PC-3 (cell line): ENCODE results near the gene MATCAP1. TPM values are rescaled to one million over a fixed set of nuclear protein-coding genes. Genes with fewer than 3 reads are reported as not detected.

Source experiments
- ATAC-seq: fragments of 200-7000 bp; cut with Tn5 transposase; 2 replicates; pipeline ENCODE4 v1.9.1; 2020; ENCODE audit warnings: mild to moderate bottlenecking, moderate library complexity
- BruUV-seq: library from RNA; stranded (reverse); fragments of 400-500 nt; replicated peaks from 2 replicates; lab custom pipeline; 2021; lab: Mats Ljungman, UMichigan
- CTCF ChIA-PET: fragments of 300-600 bp; sonication (Branson Sonifier 250); formaldehyde crosslinking; loops from one replicate; lab custom pipeline; 2022; ENCODE audit warnings: antibody characterized with exemption; lab: Charles Lee
- POLR2A ChIA-PET: fragments of 300-600 bp; sonication (Branson Sonifier 250); formaldehyde crosslinking; loops from one replicate; lab custom pipeline; 2022; ENCODE audit warnings: antibody characterized with exemption; ENCODE audit not compliant: unreplicated experiment; lab: Charles Lee
- DNase-seq: peaks from one replicate; pipeline ENCODE4 v3.0.0-alpha.2; 2015
- H2AFZ ChIP-seq: fragments of 300-600 bp; sonication (generic); 2 replicates; pipeline ENCODE4 v1.6.0; 2016; ENCODE audit warnings: antibody characterized with exemption, low read length
- H3F3A ChIP-seq: fragments of 300-600 bp; sonication (generic); one replicate; pipeline ENCODE4 v1.6.0; 2017; ENCODE audit warnings: antibody characterized with exemption, low read length, control low read depth, mild to moderate bottlenecking; ENCODE audit not compliant: unreplicated experiment
- H3K27ac ChIP-seq: fragments of 300-600 bp; sonication (generic); 2 replicates; pipeline ENCODE4 v1.5.1; 2016; ENCODE audit warnings: mild to moderate bottlenecking, low read length
- H3K27me3 ChIP-seq: fragments of 300-600 bp; sonication (generic); 2 replicates; pipeline ENCODE4 v1.6.1; 2016; ENCODE audit warnings: low read length, mixed read lengths
- H3K36me3 ChIP-seq: fragments of 300-600 bp; sonication (generic); 2 replicates; pipeline ENCODE4 v1.6.1; 2016; ENCODE audit warnings: low read depth, mixed run types, low read length, mixed read lengths
- H3K4me1 ChIP-seq: fragments of 300-600 bp; sonication (generic); 2 replicates; pipeline ENCODE4 v1.5.1; 2016; ENCODE audit warnings: low read length; ENCODE audit not compliant: insufficient read depth
- H3K4me2 ChIP-seq: fragments of 300-600 bp; sonication (generic); 2 replicates; pipeline ENCODE4 v1.6.0; 2016; ENCODE audit warnings: low read length
- H3K4me3 ChIP-seq: fragments of 300-600 bp; sonication (generic); 2 replicates; pipeline ENCODE4 v1.5.1; 2016; ENCODE audit warnings: mild to moderate bottlenecking, low read length, mixed read lengths
- H3K79me2 ChIP-seq: fragments of 300-600 bp; sonication (generic); 2 replicates; pipeline ENCODE4 v1.6.1; 2017; ENCODE audit warnings: low read length, mixed read lengths
- H3K9ac ChIP-seq: fragments of 300-600 bp; sonication (generic); 2 replicates; pipeline ENCODE4 v1.6.0; 2016; ENCODE audit warnings: mild to moderate bottlenecking, low read length
- H3K9me2 ChIP-seq: fragments of 300-600 bp; sonication (generic); replicated peaks from 2 replicates; pipeline ENCODE4 v1.6.1; 2016; ENCODE audit warnings: mixed run types, low read length, mixed read lengths
- H3K9me3 ChIP-seq: fragments of 300-600 bp; sonication (generic); 2 replicates; pipeline ENCODE4 v1.6.1; 2016; ENCODE audit warnings: low read length, mixed read lengths
- H4K20me1 ChIP-seq: fragments of 300-600 bp; sonication (generic); 2 replicates; pipeline ENCODE4 v1.6.1; 2016; ENCODE audit warnings: low read length, mixed read lengths
- CTCF ChIP-seq: fragments of 300-600 bp; sonication (generic); conservative IDR thresholded peaks from 2 replicates; pipeline ENCODE4 v1.5.1; 2017; ENCODE audit warnings: antibody characterized with exemption, low read depth, mild to moderate bottlenecking, low read length
- EZH2 ChIP-seq: fragments of 300-600 bp; sonication (generic); IDR thresholded peaks from one replicate; pipeline ENCODE4 v1.6.1; 2017; ENCODE audit warnings: antibody characterized with exemption, mild to moderate bottlenecking, low read length; ENCODE audit not compliant: unreplicated experiment
- EZH2phosphoT487 ChIP-seq: fragments of 300-600 bp; sonication (generic); IDR thresholded peaks from 2 replicates; pipeline ENCODE4 v1.6.1; 2018; ENCODE audit warnings: mild to moderate bottlenecking, antibody characterized with exemption, low read length, borderline replicate concordance
- intact Hi-C: fragments of 100-400 bp; cut with micrococcal nuclease; formaldehyde crosslinking; loops from 2 replicates; pipeline ENCODE4 v1.9.0; 2023
- total RNA-seq: library from RNA; depleted of rRNA; stranded (reverse); fragments of >200 nt; gene quantifications from 2 replicates; pipeline ENCODE4 v1.2.3, GENCODE V29; 2014

MATCAP1 gene
- total RNA-seq, 1 experiment from 2014 or later, result 29.6 TPM

GRCh38 chr16:67166110-67166547 is 17.6 kb downstream of the MATCAP1 start:
- H4K20me1 ChIP-seq, result no peaks in the 10 kb centered on the region
- H3K9me2 ChIP-seq, result no peaks in the 10 kb centered on the region
- no peaks in the 10 kb centered on the region for H3K36me3 ChIP-seq
- TF ChIP-seq EZH2phosphoT487 (no peak), EZH2 (no peak), CTCF (no peak)
- no peaks in the 10 kb centered on the region for H3F3A ChIP-seq
- H3K27ac ChIP-seq, result no peak overlapping the region
- CTCF ChIA-PET, result no interaction called here
- no peak overlapping the region for H2AFZ ChIP-seq
- H3K9me3 ChIP-seq, result no peaks in the 10 kb centered on the region
- H3K4me1 ChIP-seq, result peaks cover 22% of the 10 kb centered on the region
- ATAC-seq (no peak), DNase-seq (no peak)
- POLR2A ChIA-PET, result no interaction called here
- no peak overlapping the region for H3K9ac ChIP-seq
- H3K4me3 ChIP-seq, result no peak overlapping the region
- no peaks in the 10 kb centered on the region for H3K27me3 ChIP-seq
- intact Hi-C loops, result no loop called here
- H3K79me2 ChIP-seq, result 0 out of 2 replicates have a peak, but pooled peaks cover 2% of the 10 kb centered on the region
- no peak overlapping the region for H3K4me2 ChIP-seq
- BruUV-seq, result no TSS peak

DNA sequence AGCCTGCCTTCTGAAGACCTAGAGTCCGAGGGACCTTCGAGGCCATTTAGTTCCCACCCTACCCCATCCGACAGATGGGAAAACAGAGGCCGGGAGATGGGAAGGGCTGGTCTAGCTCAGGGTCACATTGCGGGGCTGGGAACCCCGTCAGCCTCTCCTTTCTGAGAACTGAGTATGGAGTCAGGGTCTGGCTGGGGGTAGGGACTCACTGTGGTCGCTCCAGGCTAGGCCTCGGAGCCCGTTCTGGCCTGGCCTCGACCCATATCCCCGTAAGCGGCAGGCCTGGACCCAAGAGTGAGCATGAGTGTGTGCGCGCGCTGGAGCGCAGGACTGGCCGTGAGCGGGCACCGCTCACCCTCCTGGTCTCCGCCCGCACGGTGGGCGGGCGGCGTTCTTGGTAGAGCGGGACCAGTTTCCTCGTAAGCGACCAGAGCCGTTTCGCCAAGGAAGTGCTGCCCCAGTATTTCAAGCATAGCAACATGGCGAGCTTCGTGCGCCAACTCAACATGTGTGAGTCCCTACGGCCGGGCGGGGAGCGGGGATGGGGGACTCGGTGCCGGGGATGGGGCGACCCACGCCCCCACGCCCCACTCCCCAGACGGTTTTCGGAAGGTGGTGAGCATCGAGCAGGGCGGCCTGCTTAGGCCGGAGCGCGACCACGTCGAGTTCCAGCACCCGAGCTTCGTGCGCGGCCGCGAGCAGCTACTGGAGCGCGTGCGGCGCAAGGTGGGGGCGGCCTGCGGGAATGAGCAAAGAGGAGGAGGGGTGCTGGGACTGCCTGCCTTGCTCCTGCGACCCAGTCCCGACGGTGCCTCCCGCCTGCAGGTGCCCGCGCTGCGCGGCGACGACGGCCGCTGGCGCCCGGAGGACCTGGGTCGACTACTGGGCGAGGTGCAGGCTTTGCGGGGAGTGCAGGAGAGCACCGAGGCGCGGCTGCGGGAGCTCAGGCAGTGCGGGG is 18.4 kb downstream of the MATCAP1 start:
- no peak overlapping the region for H3K4me3 ChIP-seq
- H3K9ac ChIP-seq, result no peak overlapping the region
- H4K20me1 ChIP-seq, result no peaks in the 10 kb centered on the region
- no peak for DNase-seq
- H3K4me2 ChIP-seq, result no peak overlapping the region
- TF ChIP-seq EZH2phosphoT487, result no peak
- no peak for TF ChIP-seq CTCF
- no peaks in the 10 kb centered on the region for H3K79me2 ChIP-seq
- POLR2A ChIA-PET, result no interaction called here
- no peak for ATAC-seq
- no peaks in the 10 kb centered on the region for H3K9me3 ChIP-seq
- intact Hi-C loops, result no loop called here
- CTCF ChIA-PET, result no interaction called here
- H3F3A ChIP-seq, result no peaks in the 10 kb centered on the region
- H3K4me1 ChIP-seq, result peaks cover 17% of the 10 kb centered on the region
- H3K27me3 ChIP-seq, result no peaks in the 10 kb centered on the region
- H3K27ac ChIP-seq, result no peak overlapping the region
- H3K9me2 ChIP-seq, result no peaks in the 10 kb centered on the region
- no peaks in the 10 kb centered on the region for H3K36me3 ChIP-seq
- H2AFZ ChIP-seq, result no peak overlapping the region
- no TSS peak for BruUV-seq

DNA sequence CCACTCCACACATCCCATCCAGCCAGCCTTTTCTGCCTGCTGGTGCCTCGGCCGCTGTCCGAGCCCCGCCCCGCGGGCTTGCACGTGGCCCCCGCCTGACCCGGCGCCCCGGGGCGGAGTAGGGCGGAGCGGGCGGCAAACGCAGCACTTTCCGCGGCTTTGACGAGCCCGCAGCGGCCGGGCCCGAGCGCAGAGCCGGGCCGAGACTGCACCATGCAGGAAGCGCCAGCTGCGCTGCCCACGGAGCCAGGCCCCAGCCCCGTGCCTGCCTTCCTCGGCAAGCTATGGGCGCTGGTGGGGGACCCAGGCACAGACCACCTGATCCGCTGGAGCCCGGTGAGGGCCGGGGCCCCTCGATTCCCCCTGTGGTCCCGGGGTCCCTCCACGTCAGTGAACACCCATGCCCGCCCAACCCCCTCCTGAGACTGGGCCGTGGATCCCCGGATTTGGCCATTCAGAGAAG is 19.1 kb downstream of the MATCAP1 start, which contains the start of gene HSF4:
Gene HSF4, plus strand, starts transcription at position 147 of the 463 bp plus-strand sequence. Its CDS starts 67 bp downstream, at position 214.
- no peak within 1 kb of the TSS for H3K4me2 ChIP-seq
- no peaks in the 10 kb centered on the region for H3K79me2 ChIP-seq
- H3K9me2 ChIP-seq, result no peaks in the 10 kb centered on the region
- no peak for DNase-seq
- no peak for TF ChIP-seq EZH2
- no peak for TF ChIP-seq CTCF
- no peak for TF ChIP-seq EZH2phosphoT487
- H3K4me3 ChIP-seq, result no peak within 1 kb of the TSS
- H3K27ac ChIP-seq, result no peak within 1 kb of the TSS
- H3K9ac ChIP-seq, result no peak within 1 kb of the TSS
- ChIA-PET CTCF (no interaction called here), POLR2A (no interaction called here)
- no peak within 1 kb of the TSS for H2AFZ ChIP-seq
- no peaks in the 10 kb centered on the region for H4K20me1 ChIP-seq
- no peaks in the 10 kb centered on the region for H3F3A ChIP-seq
- H3K4me1 ChIP-seq, result peaks cover 12% of the 10 kb centered on the region
- no peaks in the 10 kb centered on the region for H3K27me3 ChIP-seq
- intact Hi-C loops, result loop anchor here (5.0 kb wide), 1 partner anchor 147 kb away; no protein-coding TSS in a partner anchor
- H3K9me3 ChIP-seq, result no peaks in the 10 kb centered on the region
- no peak for ATAC-seq
- no peaks in the 10 kb centered on the region for H3K36me3 ChIP-seq
- no TSS peak for BruUV-seq
